Activated T-cell treated with anti-CD3 and anti-CD28 coated beads, Interleukin-2, amount 50 U/mL, for 72 hours (primary cell): ENCODE data around the gene NEK6. TPM values are rescaled to one million over a fixed set of nuclear protein-coding genes. Genes with fewer than 3 reads are reported as not detected.

ENCODE experiments used
- ATAC-seq, 2 donors: fragments of 150-1000 bp; cut with Tn5 transposase; replicated peaks in 1 of 2; 2 replicates each; pipeline ENCODE4 v1.10.0; 2021; ENCODE audit warnings: moderate library complexity in 2 of 2, mild to moderate bottlenecking in 1 of 2
- DNase-seq, 2 donors: peaks; one replicate each; pipeline ENCODE4 v3.0.0; 2021 to 2022; ENCODE audit warnings: mixed read lengths in 1 of 2
- H3K27ac Mint-ChIP-seq: one replicate; pipeline ENCODE4 v1.8.0; 2022; ENCODE audit warnings: mild to moderate bottlenecking, moderate library complexity, mixed read lengths
- H3K27me3 Mint-ChIP-seq: one replicate; pipeline ENCODE4 v1.8.0; 2022; ENCODE audit warnings: low read depth, mixed read lengths
- H3K36me3 Mint-ChIP-seq, 2 donors: one replicate each; pipeline ENCODE4 v1.8.0; 2022; ENCODE audit warnings: mixed read lengths in 2 of 2, mild to moderate bottlenecking in 1 of 2; ENCODE audit not compliant: insufficient read depth in 2 of 2
- H3K4me1 Mint-ChIP-seq: one replicate; pipeline ENCODE4 v1.8.0; 2022; ENCODE audit warnings: low read depth, mixed read lengths
- H3K4me3 Mint-ChIP-seq, 2 donors: one replicate each; pipeline ENCODE4 v1.8.0; 2022; ENCODE audit warnings: mild to moderate bottlenecking in 2 of 2, mixed read lengths in 2 of 2, moderate library complexity in 2 of 2
- H3K9me3 Mint-ChIP-seq, 2 donors: one replicate each; pipeline ENCODE4 v1.8.0; 2022; ENCODE audit warnings: mixed read lengths in 2 of 2
- total RNA-seq, 2 donors: library from RNA; stranded (reverse); gene quantifications; one replicate each; pipeline ENCODE4 v1.2.3, GENCODE V29; 2022

NEK6 gene
- total RNA-seq, 2 donors from 2014 or later = 8.1 to 8.5 TPM

- H3K9me3 Mint-ChIP-seq = no peaks in the 10 kb centered on the region
- H3K4me3 Mint-ChIP-seq = no peak overlapping the region
- ATAC-seq (no peak), DNase-seq (no peak)
- H3K4me1 Mint-ChIP-seq = no peaks in the 10 kb centered on the region
- H3K27ac Mint-ChIP-seq = no peak overlapping the region
- H3K36me3 Mint-ChIP-seq = no peaks in the 10 kb centered on the region
- no peaks in the 10 kb centered on the region for H3K27me3 Mint-ChIP-seq
Measured at GRCh38 chr9:124322618-124323432, 65.1 kb downstream of the NEK6 start.

GRCh38 chr9:124323904-124324303 is 66.2 kb downstream of the NEK6 start:
- Mint-ChIP-seq H3K27me3 (no peaks in the 10 kb centered on the region), H3K27ac (no peak overlapping the region), H3K9me3 (no peaks in the 10 kb centered on the region), H3K4me1 (no peaks in the 10 kb centered on the region), H3K36me3 (no peaks in the 10 kb centered on the region), H3K4me3 (no peak overlapping the region)
- DNase-seq (no peak), ATAC-seq (no peak)

GRCh38 chr9:124325816-124326215 is 68.1 kb downstream of the NEK6 start:
- no peaks in the 10 kb centered on the region for H3K4me1 Mint-ChIP-seq
- no peak overlapping the region for H3K4me3 Mint-ChIP-seq
- ATAC-seq = no peak
- H3K36me3 Mint-ChIP-seq = no peaks in the 10 kb centered on the region
- H3K9me3 Mint-ChIP-seq = no peaks in the 10 kb centered on the region
- H3K27ac Mint-ChIP-seq = no peak overlapping the region
- DNase-seq = no peak
- no peaks in the 10 kb centered on the region for H3K27me3 Mint-ChIP-seq

- no peaks in the 10 kb centered on the region for H3K36me3 Mint-ChIP-seq
- no peak overlapping the region for H3K27ac Mint-ChIP-seq
- no peak for ATAC-seq
- H3K4me1 Mint-ChIP-seq = no peaks in the 10 kb centered on the region
- no peak overlapping the region for H3K4me3 Mint-ChIP-seq
- no peak for DNase-seq
- H3K27me3 Mint-ChIP-seq = no peaks in the 10 kb centered on the region
- no peaks in the 10 kb centered on the region for H3K9me3 Mint-ChIP-seq
Measured at GRCh38 chr9:124326378-124326777, 68.6 kb downstream of the NEK6 start.

GRCh38 chr9:124327491-124327890 is 69.7 kb downstream of the NEK6 start:
- Mint-ChIP-seq H3K9me3 (no peaks in the 10 kb centered on the region), H3K27ac (no peak overlapping the region), H3K27me3 (no peaks in the 10 kb centered on the region), H3K36me3 (no peaks in the 10 kb centered on the region), H3K4me3 (no peak overlapping the region), H3K4me1 (no peaks in the 10 kb centered on the region)
- no peak for DNase-seq
- ATAC-seq = no peak

GRCh38 chr9:124328285-124328684 is 70.5 kb downstream of the NEK6 start:
- no peak overlapping the region for H3K27ac Mint-ChIP-seq
- no peaks in the 10 kb centered on the region for H3K9me3 Mint-ChIP-seq
- H3K4me3 Mint-ChIP-seq = no peak overlapping the region
- ATAC-seq (no peak), DNase-seq (no peak)
- no peaks in the 10 kb centered on the region for H3K4me1 Mint-ChIP-seq
- H3K36me3 Mint-ChIP-seq = no peaks in the 10 kb centered on the region
- no peaks in the 10 kb centered on the region for H3K27me3 Mint-ChIP-seq

GRCh38 chr9:124329206-124329792 is 71.5 kb downstream of the NEK6 start:
- Mint-ChIP-seq H3K9me3 (no peaks in the 10 kb centered on the region), H3K27ac (no peak overlapping the region), H3K36me3 (no peaks in the 10 kb centered on the region), H3K4me1 (no peaks in the 10 kb centered on the region), H3K4me3 (no peak overlapping the region), H3K27me3 (no peaks in the 10 kb centered on the region)
- DNase-seq (no peak), ATAC-seq (no peak)

GRCh38 chr9:124330011-124330697 is 72.4 kb downstream of the NEK6 start:
- Mint-ChIP-seq H3K4me3 (no peak overlapping the region), H3K4me1 (no peaks in the 10 kb centered on the region), H3K27ac (no peak overlapping the region), H3K36me3 (no peaks in the 10 kb centered on the region), H3K9me3 (no peaks in the 10 kb centered on the region), H3K27me3 (no peaks in the 10 kb centered on the region)
- DNase-seq = no peak
- ATAC-seq = no peak

- Mint-ChIP-seq H3K27ac (no peak overlapping the region), H3K9me3 (no peaks in the 10 kb centered on the region), H3K36me3 (no peaks in the 10 kb centered on the region), H3K4me3 (no peak overlapping the region), H3K27me3 (no peaks in the 10 kb centered on the region), H3K4me1 (no peaks in the 10 kb centered on the region)
- ATAC-seq (no peak), DNase-seq (no peak)
Measured at GRCh38 chr9:124331580-124331979, 73.8 kb downstream of the NEK6 start.

GRCh38 chr9:124332361-124333202 is 74.8 kb downstream of the NEK6 start:
- DNase-seq = no peak
- Mint-ChIP-seq H3K4me3 (no peak overlapping the region), H3K27me3 (no peaks in the 10 kb centered on the region), H3K9me3 (peaks cover 0 to 2% of the 10 kb centered on the region in 2 donors), H3K4me1 (no peaks in the 10 kb centered on the region), H3K27ac (no peak overlapping the region), H3K36me3 (no peaks in the 10 kb centered on the region)
- ATAC-seq = no peak

GRCh38 chr9:124333203-124333579 is 75.4 kb downstream of the NEK6 start:
- Mint-ChIP-seq H3K9me3 (peaks cover 2% of the 10 kb centered on the region in 2 donors), H3K27ac (no peak overlapping the region), H3K36me3 (peaks cover 0 to 2% of the 10 kb centered on the region in 2 donors), H3K4me1 (no peaks in the 10 kb centered on the region), H3K27me3 (no peaks in the 10 kb centered on the region), H3K4me3 (no peak overlapping the region)
- DNase-seq (no peak), ATAC-seq (no peak)

GRCh38 chr9:124334568-124335319 is 77.0 kb downstream of the NEK6 start:
- no peak overlapping the region for H3K4me3 Mint-ChIP-seq
- H3K27me3 Mint-ChIP-seq = no peaks in the 10 kb centered on the region
- no peak for DNase-seq
- H3K27ac Mint-ChIP-seq = no peak overlapping the region
- peaks cover 2% of the 10 kb centered on the region in 2 donors for H3K9me3 Mint-ChIP-seq
- peaks cover 5 to 6% of the 10 kb centered on the region in 2 donors for H3K36me3 Mint-ChIP-seq
- H3K4me1 Mint-ChIP-seq = no peaks in the 10 kb centered on the region
- no peak for ATAC-seq
